ENCODE results near the gene GPC6.
"Not testable (repeated sequence)": the region's sequence is repeated elsewhere in the genome, so short reads cannot be mapped to it uniquely, and the experiment has no call there.

Gene GPC6

DNA sequence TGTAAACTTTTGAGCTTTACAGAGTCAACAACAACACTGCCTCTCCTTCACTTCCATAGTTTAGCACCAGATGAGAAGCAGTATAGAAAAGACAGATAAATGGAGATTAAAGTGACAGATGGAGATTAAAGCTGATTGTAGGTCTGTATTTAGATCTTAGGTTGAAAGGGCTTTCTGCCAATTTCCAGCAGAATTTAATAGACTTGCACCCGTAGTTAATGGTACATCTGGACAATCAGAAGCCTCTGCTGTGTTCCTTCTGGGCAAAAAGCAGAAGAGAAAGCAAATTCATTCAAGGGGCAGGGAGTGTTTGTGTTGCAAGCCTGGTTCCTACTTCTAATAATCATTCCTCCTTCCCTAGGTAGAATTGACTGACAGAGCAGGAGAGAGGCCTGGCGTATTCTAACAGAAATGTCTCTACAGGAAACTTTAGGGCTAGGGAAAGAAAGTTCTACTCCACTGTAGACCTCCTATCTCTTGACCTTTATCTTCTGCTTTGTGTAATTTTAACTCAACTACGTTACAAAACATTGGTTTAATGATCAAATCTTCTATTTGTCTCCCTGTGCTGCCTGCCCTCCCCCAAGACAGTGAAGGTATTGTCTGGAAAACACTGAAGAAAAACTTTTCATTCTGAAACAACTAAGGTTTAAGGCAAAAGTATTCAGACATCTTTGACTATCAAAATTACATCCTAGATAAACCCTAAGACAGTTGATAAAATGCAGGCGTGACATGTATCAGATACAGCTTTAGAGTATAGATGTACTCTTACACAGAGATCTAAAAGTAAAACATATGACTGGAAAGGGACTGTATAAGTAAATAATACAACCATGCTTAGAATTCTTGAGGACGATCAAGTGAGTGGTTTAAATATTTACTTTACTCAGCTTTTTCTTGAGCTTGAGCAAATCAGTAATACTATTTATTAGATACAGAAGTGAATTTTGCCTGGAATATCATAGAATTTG lies 44.4 kb downstream of the GPC6 start:
- DNase-seq = no peak

DNA sequence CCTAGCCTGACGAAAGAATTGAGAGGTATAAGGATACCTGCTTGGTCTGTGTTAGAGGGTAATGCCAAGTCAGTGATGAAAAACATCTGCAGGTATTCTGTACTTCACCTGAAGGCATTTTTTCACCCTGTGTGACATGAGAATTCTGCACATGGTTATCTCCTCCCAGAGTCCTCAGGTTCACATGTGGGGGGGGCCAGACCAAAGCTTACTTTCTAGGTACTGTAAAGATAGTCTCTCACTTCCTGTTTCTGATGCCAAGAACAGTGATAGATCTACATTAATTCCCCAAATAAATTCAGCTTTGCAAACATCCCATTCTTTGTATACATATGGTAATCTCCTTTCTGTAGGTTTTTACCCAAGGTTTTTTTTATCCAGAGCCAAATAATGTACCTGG lies 53.4 kb downstream of the GPC6 start:
- DNase-seq = no peak

DNA sequence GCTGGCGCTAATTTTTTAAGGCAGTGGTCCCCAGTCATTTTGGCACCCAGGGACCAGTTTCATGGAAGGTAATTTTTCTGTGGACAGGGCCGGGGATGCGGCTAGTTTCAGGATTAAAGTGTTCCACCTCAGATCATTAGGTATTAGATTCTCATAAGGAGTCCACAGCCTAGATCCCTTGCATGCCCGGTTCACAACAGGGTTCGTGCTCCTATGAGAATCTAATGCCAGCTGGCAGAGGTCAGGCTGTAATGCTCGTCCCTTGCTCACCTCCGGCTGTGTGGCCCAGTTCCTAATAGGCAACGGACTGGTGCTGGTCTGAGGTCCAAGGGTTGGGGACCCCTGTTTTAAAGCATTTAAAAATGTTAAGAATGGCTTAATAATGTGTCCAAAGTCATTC lies 54.1 kb downstream of the GPC6 start:
- no peak for DNase-seq

DNA sequence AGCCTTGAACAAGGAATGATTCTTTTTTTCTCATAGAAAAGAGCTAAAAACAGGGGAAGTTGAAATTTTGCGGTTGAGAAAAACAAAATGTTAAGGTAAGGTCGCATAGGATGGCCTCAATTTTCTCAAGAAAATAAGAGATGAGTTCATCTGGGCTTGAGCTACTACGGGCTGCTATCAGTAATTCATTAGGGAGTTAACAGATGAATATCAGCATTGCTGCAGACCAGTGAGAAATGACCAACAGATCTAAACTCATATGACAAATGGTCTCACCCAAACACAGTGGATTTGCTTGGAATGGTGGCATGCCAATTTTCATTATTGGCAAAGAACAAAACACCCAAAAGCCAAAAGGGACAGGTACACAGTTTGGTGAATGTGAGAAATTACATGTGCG lies 56.6 kb downstream of the GPC6 start:
- no peak for DNase-seq

DNA sequence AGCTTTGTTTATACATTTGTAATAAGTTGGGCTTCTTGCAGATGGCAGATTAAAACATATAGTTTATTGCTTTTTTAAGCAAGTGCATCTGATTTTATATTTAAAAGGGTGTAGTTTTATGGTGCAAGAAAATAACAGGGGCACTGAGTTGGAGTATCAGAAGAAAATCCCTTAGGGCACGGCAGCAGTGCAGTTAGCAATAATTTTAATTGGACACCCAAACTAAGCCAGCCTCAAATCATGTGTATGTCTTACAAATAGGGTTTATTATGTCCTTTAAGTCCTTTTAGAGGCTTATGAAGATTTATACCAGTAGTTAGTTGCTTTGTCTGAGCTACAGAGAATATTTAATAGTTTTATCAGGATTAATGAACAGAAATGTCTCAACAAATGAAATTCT lies 57.5 kb downstream of the GPC6 start:
- no peak for DNase-seq

DNA sequence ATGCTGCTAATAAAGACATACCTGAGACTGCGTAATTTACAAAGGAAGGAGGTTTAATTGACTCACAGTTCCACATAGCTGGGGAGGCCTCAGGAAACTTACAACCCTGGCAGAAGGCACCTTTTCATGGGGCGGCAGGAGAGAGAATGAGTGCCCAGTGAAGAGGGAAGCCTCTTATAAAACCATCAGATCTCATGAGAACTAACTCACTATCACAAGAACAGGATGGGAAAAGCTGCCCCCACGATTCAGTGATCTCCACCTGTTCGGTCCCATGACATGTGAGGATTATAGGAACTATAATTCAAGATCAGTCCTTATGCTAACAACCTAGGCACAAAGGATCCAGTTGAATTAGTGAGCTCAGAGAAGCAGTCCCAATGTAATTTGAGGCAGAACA lies 59.4 kb downstream of the GPC6 start:
- no peak for DNase-seq

DNA sequence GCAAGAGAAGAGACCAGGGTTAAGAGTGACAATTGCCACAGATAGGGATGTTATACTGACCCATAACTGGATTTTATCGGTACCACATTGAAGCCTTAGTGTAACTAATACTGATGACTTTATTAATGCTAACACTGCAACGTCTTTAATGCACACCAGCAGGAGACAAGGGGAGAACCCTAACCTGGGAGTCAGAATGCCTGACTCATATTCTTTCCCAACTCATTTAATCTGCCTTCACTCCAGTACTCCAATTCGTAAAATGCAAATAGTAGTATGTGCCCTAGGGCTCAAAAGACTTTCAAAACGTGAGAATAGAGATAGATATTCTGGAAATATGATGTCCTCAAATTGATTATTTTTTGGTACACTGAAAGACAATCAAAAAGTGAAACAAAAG lies 62.4 kb downstream of the GPC6 start:
- DNase-seq = no peak

DNA sequence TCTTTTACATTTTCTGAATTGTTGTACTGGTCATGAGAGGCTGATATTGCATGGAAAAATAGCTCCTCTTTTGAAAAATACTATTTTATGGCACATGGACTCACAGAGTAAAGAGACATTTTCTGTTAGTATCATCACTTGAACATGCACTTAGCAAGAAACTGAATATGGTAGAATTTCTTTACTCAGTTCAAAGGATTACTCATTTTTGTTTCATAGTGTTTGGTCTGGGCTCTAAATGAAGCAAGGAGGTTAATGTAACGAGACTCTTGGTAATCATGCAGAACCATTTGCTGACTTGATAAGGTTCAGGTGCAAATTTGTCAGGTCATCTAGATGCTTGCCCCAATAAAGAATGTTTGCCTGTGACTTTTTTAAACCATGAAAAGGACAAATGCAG lies 63.2 kb downstream of the GPC6 start:
- no peak for DNase-seq

DNA sequence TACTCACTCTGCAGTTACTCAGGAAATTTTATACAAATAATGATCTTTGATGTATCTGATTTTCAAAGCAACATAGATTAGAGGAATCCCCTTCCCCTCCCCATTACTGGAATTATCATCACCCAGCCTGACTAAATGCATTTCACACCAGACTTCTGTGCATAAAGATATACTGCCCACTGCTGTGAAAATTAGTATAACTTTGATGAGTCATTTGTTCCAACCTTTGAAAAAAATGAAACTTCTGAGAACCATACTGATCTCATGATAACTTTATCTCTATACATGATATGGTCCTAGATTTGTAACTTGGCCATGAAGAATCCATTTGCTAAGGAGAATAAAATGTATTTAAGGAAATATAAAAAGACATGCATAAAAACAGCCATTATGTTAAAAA lies 63.9 kb downstream of the GPC6 start:
- DNase-seq = no peak

DNA sequence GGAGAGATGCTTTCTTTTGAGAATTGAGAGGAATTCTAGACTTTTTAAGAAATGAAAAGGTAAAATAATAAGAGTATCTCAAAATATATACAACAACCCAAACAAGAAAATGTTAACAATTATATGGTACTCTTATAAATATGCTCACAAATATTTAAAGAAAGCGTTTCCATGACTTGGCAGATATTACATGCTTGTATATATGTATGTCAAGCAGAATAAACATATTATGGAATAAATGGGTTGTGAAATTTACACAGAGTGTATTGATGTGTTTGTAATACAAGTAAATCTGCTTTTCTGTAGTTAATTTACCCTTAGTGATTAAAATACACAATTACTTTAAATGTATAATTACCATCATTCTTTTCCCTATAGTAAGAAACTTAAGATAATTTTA lies 65.8 kb downstream of the GPC6 start:
- no peak for DNase-seq

DNA sequence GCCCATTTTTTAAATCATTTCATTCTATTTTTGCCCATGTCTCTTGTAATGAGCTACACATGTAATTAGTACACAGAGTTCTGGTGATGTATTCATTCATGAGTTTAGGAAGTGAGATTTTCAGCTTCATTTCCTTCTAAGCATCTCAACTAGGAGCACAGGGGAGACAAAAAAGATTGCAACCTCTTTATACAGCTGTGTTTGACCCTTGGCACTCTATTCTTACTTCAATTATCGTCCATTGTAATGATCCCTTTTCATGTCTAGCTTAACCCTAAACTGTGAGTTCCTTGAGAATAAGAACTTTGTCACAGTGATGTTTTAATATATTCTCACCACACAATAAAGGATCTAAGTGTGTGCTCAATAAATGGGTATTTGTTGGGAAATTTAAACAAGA lies 67.1 kb downstream of the GPC6 start:
- DNase-seq = no peak

DNA sequence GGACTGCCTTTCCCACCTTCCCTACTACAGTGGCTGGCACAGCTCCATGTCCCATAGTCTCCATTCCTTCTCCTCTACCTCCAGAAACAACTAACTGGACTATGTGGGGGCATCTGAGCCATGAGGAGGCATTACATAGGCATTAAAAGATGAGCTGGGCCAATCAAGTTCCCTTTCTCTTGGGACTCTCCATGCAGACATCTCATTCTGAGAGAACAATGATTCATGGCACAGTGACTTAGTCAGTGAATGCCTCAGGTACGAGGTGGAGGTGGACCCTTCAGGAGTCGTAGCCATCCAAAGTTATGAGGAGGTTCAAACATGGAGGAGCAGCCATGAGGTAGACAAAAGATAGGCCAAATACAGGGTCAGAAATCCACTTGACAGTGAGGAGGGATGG lies 70.0 kb downstream of the GPC6 start:
- DNase-seq = no peak

DNA sequence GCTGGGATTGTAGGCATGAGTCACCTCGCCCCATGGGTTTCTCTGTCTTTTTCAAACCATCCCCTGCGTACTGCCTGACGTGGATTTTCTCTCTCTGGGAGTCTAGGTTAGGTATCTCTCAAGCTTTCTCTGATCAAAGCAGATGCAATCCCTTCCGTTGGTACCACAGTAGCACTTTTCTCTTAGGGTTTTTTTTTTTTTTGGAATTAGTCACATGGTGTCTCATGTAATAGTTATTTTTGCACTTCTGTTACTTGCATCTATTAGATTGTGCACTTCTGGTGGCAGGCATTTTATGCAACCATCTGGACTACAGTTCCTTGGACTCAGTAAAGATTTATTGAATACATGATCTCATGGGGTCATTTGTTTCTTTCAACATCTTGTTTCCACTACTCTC lies 72.1 kb downstream of the GPC6 start:
- no peak for DNase-seq

DNA sequence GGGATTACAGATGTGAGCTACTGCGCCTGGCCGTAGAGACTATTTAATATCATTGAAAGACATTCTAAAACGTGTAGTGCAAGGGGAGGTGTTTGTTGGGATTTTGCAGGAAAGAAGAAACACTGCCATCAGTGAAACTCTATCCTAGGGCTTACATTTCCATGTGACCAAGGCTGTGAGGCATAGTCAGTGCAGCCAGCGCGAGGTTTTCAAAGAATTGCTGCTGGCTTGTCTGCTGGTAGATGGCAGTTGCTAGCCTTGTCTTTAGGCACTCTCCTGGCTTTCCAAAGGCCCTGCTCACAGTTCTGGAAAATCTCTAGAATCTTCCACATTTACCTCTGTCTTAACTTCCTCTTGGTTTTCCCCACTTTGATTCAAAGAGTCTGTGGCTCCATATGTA lies 77.5 kb downstream of the GPC6 start:
- no peak for DNase-seq

DNA sequence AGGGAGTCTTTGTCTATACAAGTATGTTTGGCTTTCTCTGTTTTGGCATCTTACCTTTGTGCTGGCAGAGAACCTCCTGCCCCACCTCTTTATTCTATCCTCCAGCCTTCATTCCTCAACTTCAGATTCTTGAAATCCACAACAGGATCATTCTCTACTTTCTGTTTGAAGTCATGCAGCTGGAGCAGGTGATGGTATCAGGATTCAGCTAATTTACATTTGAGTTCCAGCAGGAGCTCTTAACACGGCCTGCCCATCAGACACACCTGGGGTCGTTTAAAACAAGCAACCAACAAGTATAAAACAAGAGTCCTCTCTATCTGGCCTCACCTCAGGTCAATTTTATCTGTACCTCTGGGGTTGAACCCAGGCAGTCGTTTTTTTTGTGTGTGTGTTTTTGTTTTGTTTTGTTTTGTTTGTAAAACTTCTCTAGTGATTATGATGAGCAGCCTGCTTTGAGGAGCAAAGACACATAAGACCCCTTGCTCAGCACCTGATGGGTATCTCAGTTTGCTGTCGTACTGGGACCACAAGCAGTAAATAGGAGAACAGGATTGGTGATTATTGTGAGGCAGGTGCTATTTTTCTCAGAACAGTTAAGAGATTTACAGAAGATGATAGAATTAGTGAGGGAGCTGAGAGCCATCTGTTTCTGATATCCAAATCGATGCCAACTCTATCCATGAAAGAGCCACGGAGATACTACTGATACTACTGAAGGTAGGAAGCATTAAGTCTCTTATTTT lies 78.4 kb downstream of the GPC6 start:
- no peak for DNase-seq

DNA sequence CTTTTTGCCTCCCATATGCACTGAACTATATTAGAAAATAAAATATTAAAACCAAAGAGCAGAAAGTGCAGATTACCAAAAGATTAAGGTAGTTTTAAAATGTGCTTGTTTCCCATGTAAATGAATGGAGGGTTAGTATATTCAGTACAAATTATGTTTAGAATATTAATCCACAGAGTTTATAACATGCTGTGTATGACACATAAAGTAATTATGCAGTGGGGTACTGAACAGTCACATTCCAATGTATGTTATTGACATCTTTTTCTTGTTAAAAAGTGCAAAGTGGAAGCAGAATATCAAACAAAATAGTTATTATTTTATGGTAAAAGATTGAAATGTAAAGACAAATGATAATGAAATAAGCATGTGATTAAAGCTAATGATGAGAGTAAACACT lies 79.3 kb downstream of the GPC6 start:
- DNase-seq = no peak

DNA sequence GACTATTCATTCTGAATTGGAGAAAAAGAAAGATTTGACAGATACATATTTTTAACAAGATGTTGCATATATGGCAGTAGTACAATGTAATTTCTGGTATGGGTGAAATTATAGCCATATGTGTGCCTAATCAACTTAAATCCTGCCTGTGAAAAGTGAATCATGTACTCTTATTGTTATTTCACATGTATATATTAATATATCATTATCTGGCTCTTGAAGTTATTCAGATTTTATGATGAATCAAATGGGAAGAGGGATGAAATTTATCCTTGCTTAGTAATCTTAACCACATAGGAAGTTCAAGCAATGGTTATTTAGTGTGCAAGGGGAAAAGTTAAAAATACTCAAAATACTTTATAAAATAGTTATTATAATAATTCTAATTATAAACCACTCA lies 80.5 kb downstream of the GPC6 start:
- no peak for DNase-seq

DNA sequence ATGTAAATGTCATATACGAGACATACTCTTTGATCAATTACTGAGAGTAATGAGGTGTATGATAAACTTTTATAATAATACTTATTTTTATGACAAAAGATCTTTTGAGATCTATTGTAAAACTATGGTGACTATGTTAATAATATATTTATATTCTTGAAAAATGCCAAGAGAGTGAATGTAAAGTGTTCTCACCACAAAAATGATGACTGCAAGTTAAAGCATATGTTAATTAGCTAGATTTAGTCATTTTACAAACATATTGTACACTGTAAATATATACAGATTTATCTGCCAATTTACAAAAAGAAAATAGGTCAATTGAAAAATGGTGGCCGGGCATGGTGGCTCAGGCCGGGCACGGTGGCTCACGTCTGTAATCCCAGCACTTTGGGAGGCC lies 81.0 kb downstream of the GPC6 start:
- DNase-seq = no peak

DNA sequence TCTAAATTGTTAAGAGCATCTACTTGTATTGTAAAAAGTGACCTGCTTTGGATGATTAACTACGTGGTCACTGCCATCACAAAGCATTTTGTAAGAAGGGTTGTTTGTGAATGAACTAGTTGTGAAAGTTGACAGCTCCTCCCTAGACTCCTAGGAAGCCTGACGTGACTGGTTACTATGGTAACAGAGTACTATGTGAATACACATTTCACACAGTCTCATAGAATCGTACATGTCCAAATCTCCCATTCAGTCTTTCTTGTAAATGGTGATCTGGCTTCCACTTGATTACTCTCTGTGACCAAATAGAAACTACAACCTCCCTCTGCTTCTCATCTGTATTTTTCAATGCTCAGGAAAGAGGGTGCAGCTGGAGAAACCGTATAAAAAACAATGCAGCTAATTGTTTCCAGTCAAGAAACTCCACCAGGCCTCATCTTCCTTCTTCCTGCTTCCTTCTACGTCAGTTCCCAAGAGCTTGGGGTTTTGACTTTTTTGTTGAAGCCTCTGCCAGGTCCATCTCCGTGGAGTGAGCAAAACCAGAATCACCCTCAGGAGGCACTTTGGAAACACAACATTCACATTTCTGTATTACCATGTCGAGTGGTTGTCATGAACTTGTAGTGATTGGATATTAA lies 83.4 kb downstream of the GPC6 start:
- DNase-seq = no peak

DNA sequence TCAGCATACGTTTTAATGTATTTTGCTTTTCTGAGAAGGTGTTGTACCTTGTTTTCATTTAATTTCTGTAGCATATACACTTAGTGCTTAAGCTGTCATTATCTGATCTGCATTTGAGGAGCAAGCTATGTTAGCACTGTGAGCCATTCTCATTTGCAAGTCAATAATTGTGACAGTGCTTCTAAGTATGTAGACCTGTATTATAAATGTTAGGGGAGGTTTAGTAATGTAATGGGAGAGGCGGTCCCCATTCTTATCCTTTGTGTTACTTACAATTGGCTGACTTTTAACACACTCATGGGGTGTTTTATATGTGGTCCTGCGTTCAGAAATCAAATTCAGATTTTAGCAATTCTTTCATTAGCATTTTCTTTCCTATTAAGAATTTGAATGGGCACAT lies 90.2 kb downstream of the GPC6 start:
- no peak for DNase-seq

DNA sequence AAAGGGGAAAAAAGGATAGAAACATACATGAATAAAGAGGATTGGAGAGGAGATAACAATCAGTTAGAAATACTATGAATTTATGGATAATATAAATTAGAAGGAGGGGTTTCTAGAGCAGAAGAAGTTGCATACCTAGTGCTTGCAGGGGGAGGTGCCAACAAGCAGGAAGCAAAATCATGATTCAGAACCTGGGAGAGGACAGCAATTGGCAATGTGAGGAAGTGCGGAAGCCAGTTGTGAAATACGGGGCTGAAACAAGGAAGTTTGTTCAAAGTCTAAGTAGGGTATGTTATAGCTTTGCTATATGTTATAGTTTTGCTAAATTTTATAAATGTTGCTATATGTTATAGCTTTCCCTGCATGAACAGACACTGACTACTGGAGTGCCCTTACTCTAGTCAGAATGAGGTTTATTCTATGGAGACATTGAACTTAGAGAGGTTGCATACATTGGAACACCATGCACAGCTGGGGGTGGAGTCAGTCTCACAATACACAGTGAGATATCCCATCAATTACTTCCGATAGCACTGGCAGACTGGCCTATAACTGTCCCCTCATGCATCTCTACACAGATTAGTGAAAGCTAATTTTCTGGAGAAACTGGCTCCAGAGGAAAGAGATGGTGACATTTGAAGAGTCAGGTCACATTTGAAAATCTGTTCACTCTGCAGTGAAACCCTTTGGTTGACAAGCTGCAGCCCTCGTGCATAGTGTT lies 92.1 kb downstream of the GPC6 start:
- peak; percentile 2 to 44 (median 29) for DNase-seq

DNA sequence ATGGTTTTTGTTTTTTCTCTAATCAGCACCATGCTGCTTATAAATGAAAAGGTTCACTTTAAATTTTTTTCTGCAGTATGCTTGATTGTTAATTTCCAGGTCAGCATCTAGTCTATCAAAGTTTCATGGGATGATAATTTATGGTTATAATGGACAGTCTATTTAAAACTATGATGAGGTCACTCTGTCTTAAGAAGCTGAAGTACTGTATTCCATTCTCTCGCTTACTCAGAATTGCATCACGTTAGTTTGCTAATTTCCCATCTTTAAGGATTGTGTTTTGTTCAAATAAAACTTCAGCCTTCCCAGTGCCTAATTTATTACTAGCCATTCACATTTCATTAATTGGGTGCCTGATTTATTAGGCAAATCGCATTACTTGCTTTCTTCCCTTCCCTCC lies 94.3 kb downstream of the GPC6 start:
- no peak for DNase-seq

DNA sequence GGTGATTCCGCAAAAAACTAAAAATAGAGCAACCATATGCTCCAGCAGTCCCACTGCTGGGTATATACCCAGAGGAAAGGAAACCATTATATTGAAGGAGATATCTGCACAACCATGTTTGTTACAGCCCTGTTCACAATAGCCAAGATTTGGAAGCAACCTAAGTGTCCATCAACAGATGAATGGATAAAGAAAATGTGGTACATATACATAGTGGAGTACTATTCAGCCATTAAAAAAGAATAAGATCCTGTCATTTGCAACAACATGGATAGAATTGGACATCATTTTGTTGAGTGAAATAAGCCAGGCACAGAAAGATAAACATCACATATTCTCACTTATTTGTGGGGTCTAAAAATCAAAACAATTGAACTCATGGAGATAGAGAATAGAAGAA lies 97.3 kb downstream of the GPC6 start:
- not testable (repeated sequence) for DNase-seq
